GM10266 (cell line): Measurements from ENCODE around the gene PCDHA2.
A peak's percentile ranks its signal among the peaks of the same experiment; 100 is the strongest.
"Not testable (repeated sequence)": the region's sequence is repeated elsewhere in the genome, so short reads cannot be mapped to it uniquely, and the experiment has no call there.

Experiments
- DNase-seq: peaks from one replicate; pipeline ENCODE4 v3.0.0; 2012; ENCODE audit errors: extremely low spot score
- TF ChIP-seq, protein P1 (sequence below): IDR thresholded peaks from 2 replicates; pipeline ENCODE4 v1.5.1; 2012; ENCODE audit warnings: mild to moderate bottlenecking, low read depth; ENCODE audit not compliant: control insufficient read depth, insufficient read depth; ENCODE audit errors: missing control alignments

PCDHA2 gene

DNA sequence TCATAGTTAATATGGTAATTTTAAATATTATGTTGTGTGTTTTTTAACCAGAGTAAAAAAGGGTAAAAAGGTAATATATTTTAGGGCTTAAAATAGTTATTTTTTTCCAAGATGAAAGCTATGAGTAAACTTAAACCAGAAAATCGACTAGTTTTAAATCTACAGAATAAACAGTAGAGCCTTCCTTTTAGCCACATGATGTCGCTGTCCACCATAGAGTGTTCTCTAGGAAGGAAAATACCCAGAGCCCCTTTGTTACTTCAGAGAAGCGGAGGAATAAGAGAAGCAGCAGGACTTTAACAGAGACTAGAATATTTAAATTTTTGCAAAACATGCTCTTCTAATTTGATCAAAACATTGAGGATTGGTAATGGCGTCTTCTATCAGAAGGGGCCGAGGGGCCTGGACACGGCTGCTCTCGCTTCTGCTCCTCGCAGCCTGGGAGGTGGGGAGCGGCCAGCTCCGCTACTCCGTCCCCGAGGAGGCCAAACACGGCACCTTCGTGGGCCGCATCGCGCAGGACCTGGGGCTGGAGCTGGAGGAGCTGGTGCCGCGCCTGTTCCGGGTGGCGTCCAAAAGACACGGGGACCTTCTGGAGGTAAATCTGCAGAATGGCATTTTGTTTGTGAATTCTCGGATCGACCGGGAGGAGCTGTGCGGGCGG is at the start of gene PCDHA2:
Gene PCDHA2, plus strand, starts transcription at position 258 of the 664 bp plus-strand sequence.
- no peak for DNase-seq
- TF ChIP-seq, protein P1, sequence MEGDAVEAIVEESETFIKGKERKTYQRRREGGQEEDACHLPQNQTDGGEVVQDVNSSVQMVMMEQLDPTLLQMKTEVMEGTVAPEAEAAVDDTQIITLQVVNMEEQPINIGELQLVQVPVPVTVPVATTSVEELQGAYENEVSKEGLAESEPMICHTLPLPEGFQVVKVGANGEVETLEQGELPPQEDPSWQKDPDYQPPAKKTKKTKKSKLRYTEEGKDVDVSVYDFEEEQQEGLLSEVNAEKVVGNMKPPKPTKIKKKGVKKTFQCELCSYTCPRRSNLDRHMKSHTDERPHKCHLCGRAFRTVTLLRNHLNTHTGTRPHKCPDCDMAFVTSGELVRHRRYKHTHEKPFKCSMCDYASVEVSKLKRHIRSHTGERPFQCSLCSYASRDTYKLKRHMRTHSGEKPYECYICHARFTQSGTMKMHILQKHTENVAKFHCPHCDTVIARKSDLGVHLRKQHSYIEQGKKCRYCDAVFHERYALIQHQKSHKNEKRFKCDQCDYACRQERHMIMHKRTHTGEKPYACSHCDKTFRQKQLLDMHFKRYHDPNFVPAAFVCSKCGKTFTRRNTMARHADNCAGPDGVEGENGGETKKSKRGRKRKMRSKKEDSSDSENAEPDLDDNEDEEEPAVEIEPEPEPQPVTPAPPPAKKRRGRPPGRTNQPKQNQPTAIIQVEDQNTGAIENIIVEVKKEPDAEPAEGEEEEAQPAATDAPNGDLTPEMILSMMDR: peak; percentile 14

DNA sequence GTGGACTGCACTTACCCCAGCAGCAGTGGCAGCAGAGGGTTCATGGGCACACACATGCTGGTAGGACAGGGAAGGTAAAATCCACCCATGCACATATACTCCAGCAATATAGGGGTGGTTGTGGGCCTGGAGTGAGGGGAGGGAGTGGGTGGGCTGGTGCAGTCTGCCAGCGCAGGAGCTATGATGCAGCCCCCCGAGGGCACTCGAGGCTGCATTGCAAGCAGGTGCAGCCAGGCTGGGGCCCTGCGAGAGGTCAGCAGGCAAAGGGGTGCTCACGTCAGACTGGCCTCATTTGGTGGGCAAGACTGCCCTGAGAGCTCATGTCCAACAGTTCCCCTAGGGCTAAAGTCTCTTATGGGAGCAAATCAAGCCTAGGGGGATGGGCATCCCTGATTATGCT is 41.1 kb upstream of the PCDHA2 start:
- DNase-seq: no peak
- TF ChIP-seq, protein P1: no peak

DNA sequence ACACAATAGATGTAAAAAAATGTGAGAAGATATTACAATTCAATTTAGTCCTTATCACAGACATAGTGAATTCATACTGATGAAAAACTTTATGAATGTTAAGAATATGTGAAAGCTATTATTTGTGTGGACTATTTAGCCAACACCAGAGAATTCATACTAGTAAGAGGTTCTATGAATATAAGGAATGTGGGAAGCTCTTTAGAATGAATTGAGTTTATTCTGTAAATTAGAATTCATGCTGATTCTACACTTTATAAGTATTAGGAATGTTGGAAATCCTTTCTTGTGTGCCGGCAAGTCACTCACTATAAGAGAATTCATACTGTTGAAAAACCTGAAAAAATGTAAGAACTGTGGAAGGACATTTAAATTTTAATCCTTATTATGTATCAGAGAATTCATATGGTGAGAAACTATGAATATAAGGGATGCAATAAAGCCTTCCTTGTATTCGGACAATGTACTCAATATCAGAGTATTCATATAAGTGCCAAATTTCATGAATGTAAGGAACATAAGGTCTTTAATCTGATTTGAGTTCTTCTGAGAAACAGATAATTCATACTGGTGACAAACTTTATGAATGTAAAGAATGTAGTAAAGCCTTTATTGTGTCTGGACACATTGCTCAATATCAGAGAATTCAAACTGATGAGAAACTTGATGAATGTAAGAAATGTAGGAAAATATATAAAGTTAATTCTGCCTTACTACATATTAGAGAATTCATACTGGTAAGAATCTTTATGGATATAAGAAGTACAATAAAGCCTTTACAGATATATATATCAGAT is 30.3 kb upstream of the PCDHA2 start:
- TF ChIP-seq, protein P1: no peak
- DNase-seq: no peak

DNA sequence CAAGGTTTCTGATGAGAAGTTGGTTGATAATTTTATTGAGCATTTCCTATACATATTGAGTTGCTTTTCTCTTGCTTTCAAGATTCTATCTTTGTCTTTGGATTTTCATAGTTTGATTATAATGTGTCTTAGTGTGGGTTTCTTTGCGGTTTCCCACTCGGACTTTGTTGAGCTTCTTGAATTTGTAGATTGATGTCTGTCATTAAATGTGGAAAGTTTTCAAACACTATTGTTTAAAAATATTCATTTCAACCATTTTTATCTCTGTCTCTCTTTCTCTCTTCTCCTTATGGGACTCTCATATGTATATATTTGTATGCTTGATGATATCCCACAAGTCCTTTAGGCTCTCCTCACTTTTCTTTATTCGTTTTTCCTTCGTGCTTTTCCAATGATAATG is 27.2 kb upstream of the PCDHA2 start:
- TF ChIP-seq, protein P1: no peak
- no peak for DNase-seq

DNA sequence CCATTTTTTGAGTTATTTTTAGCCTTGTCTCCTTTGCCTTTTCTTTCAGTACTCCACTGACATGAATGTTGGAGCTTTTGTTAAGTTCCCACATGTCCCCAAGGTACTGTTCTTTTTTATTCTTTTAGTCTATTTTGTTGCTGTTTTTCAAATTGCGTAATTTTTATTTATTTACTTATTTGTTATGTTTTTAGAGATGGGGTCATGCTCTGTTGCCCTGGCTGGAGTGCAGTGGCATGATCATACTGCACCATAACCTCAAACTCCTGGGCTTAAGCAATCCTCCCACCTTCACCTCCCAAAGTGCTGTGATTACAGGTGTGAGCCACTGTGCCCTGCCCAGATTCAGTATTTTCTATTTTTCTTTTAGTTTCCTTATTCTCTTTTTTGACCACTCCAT is 14.1 kb upstream of the PCDHA2 start:
- TF ChIP-seq, protein P1: no peak
- DNase-seq: no peak

DNA sequence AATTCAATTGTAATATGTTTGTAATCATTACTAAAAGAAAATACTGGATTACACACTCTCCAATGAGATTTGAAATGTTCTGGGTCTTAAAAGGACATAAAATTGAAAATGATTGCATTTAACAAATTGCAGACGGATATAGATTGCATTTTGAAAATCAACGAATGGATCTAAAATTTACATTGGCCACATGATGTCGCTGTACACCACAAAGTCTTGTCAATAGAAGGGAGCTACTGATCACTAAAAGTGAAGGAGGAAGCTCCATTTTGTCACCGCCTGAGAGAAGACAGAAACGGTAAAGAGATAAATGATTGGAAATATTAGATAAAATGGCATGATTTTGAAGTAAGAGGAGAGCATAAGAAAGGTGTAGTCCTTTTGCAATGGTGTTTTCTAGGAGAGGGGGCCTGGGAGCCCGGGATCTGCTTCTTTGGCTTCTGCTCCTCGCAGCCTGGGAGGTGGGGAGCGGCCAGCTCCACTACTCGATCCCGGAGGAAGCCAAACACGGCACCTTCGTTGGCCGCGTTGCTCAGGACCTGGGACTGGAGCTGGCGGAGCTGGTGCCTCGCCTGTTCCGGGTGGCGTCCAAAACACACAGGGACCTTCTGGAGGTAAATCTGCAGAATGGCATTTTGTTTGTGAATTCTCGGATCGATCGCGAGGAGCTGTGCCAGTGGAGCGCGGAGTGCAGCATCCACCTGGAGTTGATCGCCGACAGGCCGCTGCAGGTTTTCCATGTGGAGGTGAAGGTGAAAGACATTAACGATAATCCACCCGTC is 8.6 kb upstream of the PCDHA2 start, which contains the start of gene PCDHA1:
Gene PCDHA1, plus strand, starts transcription at position 236 of the 782 bp plus-strand sequence.
- no peak for DNase-seq
- TF ChIP-seq, protein P1: no peak

DNA sequence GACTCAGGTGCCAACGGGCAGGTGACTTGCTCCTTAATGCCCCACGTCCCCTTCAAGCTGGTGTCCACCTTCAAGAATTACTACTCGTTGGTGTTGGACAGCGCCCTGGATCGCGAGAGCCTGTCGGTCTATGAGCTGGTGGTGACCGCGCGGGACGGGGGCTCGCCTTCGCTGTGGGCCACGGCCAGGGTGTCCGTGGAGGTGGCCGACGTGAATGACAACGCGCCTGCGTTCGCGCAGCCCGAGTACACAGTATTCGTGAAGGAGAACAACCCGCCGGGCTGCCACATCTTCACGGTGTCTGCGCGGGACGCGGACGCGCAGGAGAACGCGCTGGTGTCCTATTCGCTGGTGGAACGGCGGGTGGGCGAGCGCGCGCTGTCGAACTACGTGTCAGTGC is 7.2 kb upstream of the PCDHA2 start:
- DNase-seq: not testable (repeated sequence)

DNA sequence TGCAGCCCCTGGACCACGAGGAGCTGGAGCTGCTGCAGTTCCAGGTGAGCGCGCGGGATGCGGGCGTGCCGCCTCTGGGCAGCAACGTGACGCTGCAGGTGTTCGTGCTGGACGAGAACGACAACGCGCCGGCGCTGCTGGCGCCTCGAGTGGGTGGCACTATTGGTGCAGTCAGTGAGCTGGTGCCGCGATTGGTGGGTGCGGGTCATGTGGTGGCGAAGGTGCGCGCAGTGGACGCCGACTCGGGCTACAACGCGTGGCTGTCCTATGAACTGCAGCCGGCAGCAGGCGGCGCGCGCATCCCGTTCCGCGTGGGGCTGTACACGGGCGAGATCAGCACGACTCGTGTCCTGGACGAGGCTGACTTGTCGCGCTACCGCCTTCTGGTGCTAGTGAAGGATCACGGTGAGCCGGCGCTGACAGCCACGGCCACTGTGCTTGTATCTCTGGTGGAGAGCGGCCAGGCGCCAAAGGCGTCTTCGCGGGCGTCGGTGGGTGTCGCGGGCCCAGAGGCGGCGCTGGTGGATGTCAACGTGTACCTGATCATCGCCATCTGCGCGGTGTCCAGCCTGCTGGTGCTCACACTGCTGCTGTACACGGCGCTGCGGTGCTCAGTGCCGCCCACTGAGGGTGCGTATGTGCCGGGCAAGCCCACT is 6.7 kb upstream of the PCDHA2 start:
- DNase-seq: not testable (repeated sequence)
